Retinal pigment epithelial cell (primary cell): ENCODE measurements around the gene EDC3.

ENCODE experiments used
- DNase-seq: peaks from one replicate; pipeline ENCODE4 v3.0.0-alpha.2; 2010; ENCODE audit warnings: low read depth
- H3K4me3 ChIP-seq: 2 replicates; pipeline ENCODE4 v1.5.1; 2011; ENCODE audit warnings: mild to moderate bottlenecking, low read length, control low read depth, moderate library complexity
- CTCF ChIP-seq: conservative IDR thresholded peaks from 2 replicates; pipeline ENCODE4 v1.5.1; 2011; ENCODE audit warnings: low read depth, low read length, control low read depth, inconsistent platforms

Gene EDC3

GRCh38 chr15:74613953-74614743 is 81.7 kb downstream of the EDC3 start:
- TF ChIP-seq CTCF = no peak
- DNase-seq = no peak
- peak overlapping the region; percentile 96 for H3K4me3 ChIP-seq

- H3K4me3 ChIP-seq = no peak overlapping the region
- no peak for DNase-seq
- no peak for TF ChIP-seq CTCF
These were observed 82.5 kb downstream of the EDC3 start for GRCh38 chr15:74613089-74613952.

- TF ChIP-seq CTCF = no peak
- no peak overlapping the region for H3K4me3 ChIP-seq
- DNase-seq = no peak
These were observed 83.1 kb downstream of the EDC3 start for GRCh38 chr15:74612677-74613076.

- no peak for TF ChIP-seq CTCF
- DNase-seq = no peak
- H3K4me3 ChIP-seq = no peak overlapping the region
These were observed 84.0 kb downstream of the EDC3 start for GRCh38 chr15:74611834-74612233.

- DNase-seq = no peak
- no peak overlapping the region for H3K4me3 ChIP-seq
- no peak for TF ChIP-seq CTCF
These were observed 84.5 kb downstream of the EDC3 start for GRCh38 chr15:74611341-74611740.

- TF ChIP-seq CTCF = no peak
- no peak overlapping the region for H3K4me3 ChIP-seq
- no peak for DNase-seq
These were observed 85.4 kb downstream of the EDC3 start for GRCh38 chr15:74610302-74610951.
